Testis (tissue), 3 donors: ENCODE data around the gene SHLD1. TPM values are rescaled to one million over a fixed set of nuclear protein-coding genes. Genes with fewer than 3 reads are reported as not detected.

ENCODE experiments used
- DNase-seq: peaks from one replicate; pipeline ENCODE4 v3.0.0-alpha.2; 2019
- H3K27ac ChIP-seq, 2 donors: fragments of 200-600 bp; sonication (generic); one replicate each; pipeline ENCODE4 v1.5.1; 2019
- H3K27me3 ChIP-seq: fragments of 200-600 bp; sonication (generic); one replicate; pipeline ENCODE4 v1.5.1; 2019
- H3K36me3 ChIP-seq: fragments of 200-600 bp; sonication (generic); one replicate; pipeline ENCODE4 v1.5.1; 2017; ENCODE audit warnings: low read depth; ENCODE audit errors: missing control alignments
- H3K4me1 ChIP-seq: fragments of 200-600 bp; sonication (generic); one replicate; pipeline ENCODE4 v1.5.1; 2019
- H3K4me3 ChIP-seq, 2 donors: fragments of 200-600 bp; sonication (generic); one replicate each; pipeline ENCODE4 v1.5.1; 2017 to 2019
- H3K9me3 ChIP-seq: fragments of 200-600 bp; sonication (generic); one replicate; pipeline ENCODE4 v1.5.1; 2017
- POLR2A ChIP-seq: fragments of 450-650 bp; IDR thresholded peaks from one replicate; pipeline ENCODE4 v1.6.1; 2017; ENCODE audit warnings: antibody characterized with exemption, mild to moderate bottlenecking, moderate library complexity
- WGBS, 2 donors: methylation state at CpG; one replicate each; pipeline ENCODE4 v1.1.5; 2018; 5-methylcytosine and 5-hydroxymethylcytosine counted together
- intact Hi-C: fragments of 100-400 bp; cut with DNase I; formaldehyde crosslinking; loops from one replicate; pipeline ENCODE4 v1.15.1; 2023; ENCODE audit warnings: low total_unique reads
- polyA plus RNA-seq: library from polyadenylated mRNA; stranded (reverse); fragments of 350-450 nt; fragmentation: Illumina TruSeq; extraction: RNeasy Lipid Tissue Mini Kit (QIAGEN cat#74804); gene quantifications from one replicate; pipeline ENCODE4 v1.2.3, GENCODE V29; 2014; ENCODE audit warnings: low read depth, low replicate concordance; ENCODE audit not compliant: insufficient read depth
- total RNA-seq, 2 donors: library from RNA; depleted of rRNA; stranded (reverse); fragments of >200 nt; gene quantifications; one replicate each; pipeline ENCODE4 v1.2.3, GENCODE V29; 2016
- TF ChIP-seq, protein P1 (sequence below), 3 experiments: fragments of 450-650 bp in 2 of 3; fragments of 200-600 bp in 1 of 3; sonication (generic) in 1 of 3; IDR thresholded peaks; one replicate each; pipeline ENCODE4 v1.5.1; 2016 to 2019; ENCODE audit warnings: antibody characterized with exemption in 3 of 3, mild to moderate bottlenecking in 2 of 3, moderate library complexity in 1 of 3

The SHLD1 gene
- total and polyA plus RNA-seq, 3 donors from 2014 or later: 2.2 to 6.0 (median 5.4) TPM

DNA sequence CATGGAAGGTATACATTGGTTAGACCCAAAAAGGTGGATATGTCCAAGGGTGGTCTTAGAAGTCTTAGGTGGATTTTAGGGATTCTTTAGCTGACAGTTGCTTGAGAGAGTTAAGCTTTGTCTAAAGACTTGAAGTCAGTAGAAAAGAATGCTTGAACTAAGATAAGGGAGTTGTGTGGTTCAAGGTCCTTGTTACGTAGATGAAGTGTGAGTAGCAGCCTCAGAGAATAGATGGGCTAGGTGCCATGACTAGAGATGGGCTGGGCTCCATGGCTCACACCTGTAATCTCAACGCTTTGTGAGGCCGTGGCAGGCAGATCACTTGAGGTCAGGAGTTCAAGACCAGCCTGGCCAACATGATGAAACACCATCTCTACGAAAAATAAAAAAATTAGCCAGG, 1.7 kb downstream of the SHLD1 start:
- no peaks in the 10 kb centered on the region for H3K9me3 ChIP-seq
- peak; percentile 51 for DNase-seq
- 52 to 53% methylated on average over 4 of the region's 4 CpGs for WGBS, 2 donors
- H3K4me1 ChIP-seq: peaks cover 8% of the 10 kb centered on the region
- no peak overlapping the region for H3K4me3 ChIP-seq
- H3K27ac ChIP-seq: peak overlapping the region in 1 of 2 donors; percentile 90
- no peaks in the 10 kb centered on the region for H3K27me3 ChIP-seq
- no peak for TF ChIP-seq POLR2A
- TF ChIP-seq, protein P1, sequence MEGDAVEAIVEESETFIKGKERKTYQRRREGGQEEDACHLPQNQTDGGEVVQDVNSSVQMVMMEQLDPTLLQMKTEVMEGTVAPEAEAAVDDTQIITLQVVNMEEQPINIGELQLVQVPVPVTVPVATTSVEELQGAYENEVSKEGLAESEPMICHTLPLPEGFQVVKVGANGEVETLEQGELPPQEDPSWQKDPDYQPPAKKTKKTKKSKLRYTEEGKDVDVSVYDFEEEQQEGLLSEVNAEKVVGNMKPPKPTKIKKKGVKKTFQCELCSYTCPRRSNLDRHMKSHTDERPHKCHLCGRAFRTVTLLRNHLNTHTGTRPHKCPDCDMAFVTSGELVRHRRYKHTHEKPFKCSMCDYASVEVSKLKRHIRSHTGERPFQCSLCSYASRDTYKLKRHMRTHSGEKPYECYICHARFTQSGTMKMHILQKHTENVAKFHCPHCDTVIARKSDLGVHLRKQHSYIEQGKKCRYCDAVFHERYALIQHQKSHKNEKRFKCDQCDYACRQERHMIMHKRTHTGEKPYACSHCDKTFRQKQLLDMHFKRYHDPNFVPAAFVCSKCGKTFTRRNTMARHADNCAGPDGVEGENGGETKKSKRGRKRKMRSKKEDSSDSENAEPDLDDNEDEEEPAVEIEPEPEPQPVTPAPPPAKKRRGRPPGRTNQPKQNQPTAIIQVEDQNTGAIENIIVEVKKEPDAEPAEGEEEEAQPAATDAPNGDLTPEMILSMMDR (IDR thresholded peaks at IDR 0.05): no peak
- intact Hi-C loops: no loop called here
- H3K36me3 ChIP-seq: no peaks in the 10 kb centered on the region

GRCh38 chr20:5753814-5754213, 3.6 kb downstream of the SHLD1 start:
- DNase-seq: no peak
- WGBS, 2 donors: 93 to 94% methylated on average over 7 of the region's 7 CpGs
- Histone ChIP-seq H3K4me1 (peaks cover 8% of the 10 kb centered on the region), H3K27me3 (no peaks in the 10 kb centered on the region), H3K36me3 (no peaks in the 10 kb centered on the region), H3K27ac (no peak overlapping the region), H3K4me3 (no peak overlapping the region), H3K9me3 (no peaks in the 10 kb centered on the region)
- TF ChIP-seq, protein P1 (IDR thresholded peaks at IDR 0.05): no peak
- no peak for TF ChIP-seq POLR2A
- intact Hi-C loops: no loop called here

GRCh38 chr20:5757949-5758348, 7.7 kb downstream of the SHLD1 start:
- no peaks in the 10 kb centered on the region for H3K36me3 ChIP-seq
- H3K4me1 ChIP-seq: no peaks in the 10 kb centered on the region
- no peak overlapping the region for H3K27ac ChIP-seq
- intact Hi-C loops: no loop called here
- H3K9me3 ChIP-seq: no peaks in the 10 kb centered on the region
- 90 to 91% methylated on average over 3 of the region's 3 CpGs for WGBS, 2 donors
- H3K4me3 ChIP-seq: no peak overlapping the region
- no peak for DNase-seq
- H3K27me3 ChIP-seq: no peaks in the 10 kb centered on the region
- TF ChIP-seq POLR2A: no peak
- TF ChIP-seq, protein P1 (IDR thresholded peaks at IDR 0.05): no peak

- no peak overlapping the region for H3K27ac ChIP-seq
- intact Hi-C loops: no loop called here
- no peak for DNase-seq
These were observed 16.0 kb downstream of the SHLD1 start for GRCh38 chr20:5766085-5766764.

More at GRCh38 chr20:5766085-5766764, 16.0 kb downstream of the SHLD1 start:
- Histone ChIP-seq H3K36me3 (no peaks in the 10 kb centered on the region), H3K4me1 (no peaks in the 10 kb centered on the region), H3K27me3 (no peaks in the 10 kb centered on the region), H3K4me3 (no peak overlapping the region), H3K9me3 (no peaks in the 10 kb centered on the region)
- 53 to 60% methylated on average over 7 of the region's 7 CpGs for WGBS, 2 donors
- TF ChIP-seq, protein P1 (IDR thresholded peaks at IDR 0.05): no peak
- no peak for TF ChIP-seq POLR2A
